HCT116 (cell line): ENCODE results near the gene COX10.

Experiments used
- ATF3 ChIP-seq: IDR thresholded peaks from 2 replicates; pipeline ENCODE4 v1.6.1; 2012
- EZH2 ChIP-seq: fragments of 200-600 bp; sonication (generic); IDR thresholded peaks from 2 replicates; pipeline ENCODE4 v1.6.1; 2017; ENCODE audit warnings: antibody characterized with exemption, mixed run types
- EZH2phosphoT487 ChIP-seq: fragments of 200-600 bp; IDR thresholded peaks from 2 replicates; pipeline ENCODE4 v1.6.1; 2018; ENCODE audit warnings: antibody characterized with exemption, borderline replicate concordance
- POLR2A ChIP-seq: IDR thresholded peaks from 2 replicates; pipeline ENCODE4 v1.7.0; 2011; ENCODE audit warnings: borderline replicate concordance; ENCODE audit not compliant: insufficient read depth, insufficient read length; ENCODE audit errors: extremely low read depth
- TF ChIP-seq, protein P1 (sequence below), 3 experiments: fragments of 200-600 bp in 1 of 3; sonication (generic) in 1 of 3; IDR thresholded peaks in 2 of 3; conservative IDR thresholded peaks in 1 of 3; 2 replicates each; pipeline ENCODE4 v1.5.1; 2012 to 2017; ENCODE audit warnings: low read depth in 2 of 3, low read length in 2 of 3, antibody characterized with exemption in 1 of 3, borderline replicate concordance in 1 of 3, control low read depth in 1 of 3, mild to moderate bottlenecking in 1 of 3, mixed read lengths in 1 of 3, mixed run types in 1 of 3, moderate library complexity in 1 of 3; ENCODE audit not compliant: insufficient read depth in 1 of 3

- TF ChIP-seq, protein P1, sequence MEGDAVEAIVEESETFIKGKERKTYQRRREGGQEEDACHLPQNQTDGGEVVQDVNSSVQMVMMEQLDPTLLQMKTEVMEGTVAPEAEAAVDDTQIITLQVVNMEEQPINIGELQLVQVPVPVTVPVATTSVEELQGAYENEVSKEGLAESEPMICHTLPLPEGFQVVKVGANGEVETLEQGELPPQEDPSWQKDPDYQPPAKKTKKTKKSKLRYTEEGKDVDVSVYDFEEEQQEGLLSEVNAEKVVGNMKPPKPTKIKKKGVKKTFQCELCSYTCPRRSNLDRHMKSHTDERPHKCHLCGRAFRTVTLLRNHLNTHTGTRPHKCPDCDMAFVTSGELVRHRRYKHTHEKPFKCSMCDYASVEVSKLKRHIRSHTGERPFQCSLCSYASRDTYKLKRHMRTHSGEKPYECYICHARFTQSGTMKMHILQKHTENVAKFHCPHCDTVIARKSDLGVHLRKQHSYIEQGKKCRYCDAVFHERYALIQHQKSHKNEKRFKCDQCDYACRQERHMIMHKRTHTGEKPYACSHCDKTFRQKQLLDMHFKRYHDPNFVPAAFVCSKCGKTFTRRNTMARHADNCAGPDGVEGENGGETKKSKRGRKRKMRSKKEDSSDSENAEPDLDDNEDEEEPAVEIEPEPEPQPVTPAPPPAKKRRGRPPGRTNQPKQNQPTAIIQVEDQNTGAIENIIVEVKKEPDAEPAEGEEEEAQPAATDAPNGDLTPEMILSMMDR (IDR thresholded peaks at IDR 0.05 in 2 of 3, conservative IDR thresholded peaks at IDR 0.05 in 1 of 3; ENCODE audit: borderline replicate concordance in 1 of 3, insufficient read depth in 1 of 3, low read depth in 2 of 3, low read length in 2 of 3) = no peak
- TF ChIP-seq POLR2A (no peak), ATF3 (no peak), EZH2 (no peak), EZH2phosphoT487 (no peak)
Observed at GRCh38 chr17:14116263-14117024, 47.1 kb downstream of the COX10 start.
